ENCODE measurements around the gene BCAS3.

GRCh38 chr17:61335845-61336655 is 658.4 kb downstream of the BCAS3 start:
- TF ChIP-seq GATA2 (IDR thresholded peaks at IDR 0.05; ENCODE audit: low read depth, low read length), result no peak
- no peak for TF ChIP-seq GATA3 (IDR thresholded peaks at IDR 0.05; ENCODE audit: low read depth, low read length)

Measured in SH-SY5Y (cell line).